Osteocyte (in vitro differentiated cells): ENCODE results near the gene APOC3. TPM values are rescaled to one million over a fixed set of nuclear protein-coding genes. Genes with fewer than 3 reads are reported as not detected.

ENCODE experiments used
- DNase-seq: peaks from one replicate; pipeline ENCODE4 v3.0.0; 2021; ENCODE audit warnings: mixed read lengths; ENCODE audit not compliant: unreplicated experiment; ENCODE audit errors: extremely low spot score
- H3K27ac Mint-ChIP-seq: one replicate; pipeline ENCODE4 v1.8.0; 2021; ENCODE audit warnings: mild to moderate bottlenecking, mixed read lengths; ENCODE audit not compliant: unreplicated experiment
- H3K27me3 Mint-ChIP-seq: one replicate; pipeline ENCODE4 v1.8.0; 2021; ENCODE audit warnings: mixed read lengths; ENCODE audit not compliant: unreplicated experiment
- H3K36me3 Mint-ChIP-seq: one replicate; pipeline ENCODE4 v1.8.0; 2021; ENCODE audit warnings: mixed read lengths; ENCODE audit not compliant: unreplicated experiment
- H3K4me1 Mint-ChIP-seq: one replicate; pipeline ENCODE4 v1.8.0; 2021; ENCODE audit warnings: mixed read lengths; ENCODE audit not compliant: unreplicated experiment
- H3K4me3 Mint-ChIP-seq: one replicate; pipeline ENCODE4 v1.8.0; 2021; ENCODE audit warnings: mild to moderate bottlenecking, moderate library complexity, mixed read lengths; ENCODE audit not compliant: unreplicated experiment
- H3K9me3 Mint-ChIP-seq: one replicate; pipeline ENCODE4 v1.8.0; 2021; ENCODE audit warnings: mixed read lengths; ENCODE audit not compliant: unreplicated experiment
- CTCF ChIP-seq: fragments of 200-600 bp; sonication (generic); IDR thresholded peaks from 2 replicates; pipeline ENCODE4 v1.5.0; 2021; ENCODE audit warnings: antibody characterized with exemption, mild to moderate bottlenecking, moderate library complexity
- total RNA-seq: library from RNA; stranded (reverse); gene quantifications from 2 replicates; pipeline ENCODE4 v1.2.1, GENCODE V29; 2021

The APOC3 gene
- total RNA-seq, 1 donor from 2014 or later: not detected

GRCh38 chr11:116860303-116860702 lies 30.6 kb downstream of the APOC3 start:
- DNase-seq: no peak
- Mint-ChIP-seq H3K27ac (no peak overlapping the region), H3K27me3 (no peaks in the 10 kb centered on the region), H3K36me3 (peaks cover 57% of the 10 kb centered on the region), H3K4me1 (peaks cover 1% of the 10 kb centered on the region), H3K4me3 (no peak overlapping the region), H3K9me3 (no peaks in the 10 kb centered on the region)
- no peak for TF ChIP-seq CTCF

GRCh38 chr11:116861539-116861938 lies 31.8 kb downstream of the APOC3 start:
- Mint-ChIP-seq H3K27ac (no peak overlapping the region), H3K4me1 (no peaks in the 10 kb centered on the region)
- no peak for DNase-seq

GRCh38 chr11:116862185-116862584 lies 32.5 kb downstream of the APOC3 start:
- no peak overlapping the region for H3K4me3 Mint-ChIP-seq
- peaks cover 55% of the 10 kb centered on the region for H3K36me3 Mint-ChIP-seq
- no peak for TF ChIP-seq CTCF
- no peaks in the 10 kb centered on the region for H3K9me3 Mint-ChIP-seq
- H3K4me1 Mint-ChIP-seq: no peaks in the 10 kb centered on the region
- H3K27me3 Mint-ChIP-seq: no peaks in the 10 kb centered on the region
- no peak overlapping the region for H3K27ac Mint-ChIP-seq
- DNase-seq: no peak

More at GRCh38 chr11:116861539-116861938, 31.8 kb downstream of the APOC3 start:
- TF ChIP-seq CTCF: no peak
- Mint-ChIP-seq H3K9me3 (no peaks in the 10 kb centered on the region), H3K36me3 (peaks cover 54% of the 10 kb centered on the region), H3K27me3 (no peaks in the 10 kb centered on the region), H3K4me3 (no peak overlapping the region)

- no peak overlapping the region for H3K27ac Mint-ChIP-seq
- TF ChIP-seq CTCF: no peak
- no peaks in the 10 kb centered on the region for H3K27me3 Mint-ChIP-seq
- H3K9me3 Mint-ChIP-seq: no peaks in the 10 kb centered on the region
- DNase-seq: no peak
- peaks cover 57% of the 10 kb centered on the region for H3K36me3 Mint-ChIP-seq
- H3K4me3 Mint-ChIP-seq: no peak overlapping the region
- no peaks in the 10 kb centered on the region for H3K4me1 Mint-ChIP-seq
Observed at GRCh38 chr11:116862951-116863350, 33.2 kb downstream of the APOC3 start.

- TF ChIP-seq CTCF: no peak
- H3K4me3 Mint-ChIP-seq: no peak overlapping the region
- no peak overlapping the region for H3K27ac Mint-ChIP-seq
- no peaks in the 10 kb centered on the region for H3K9me3 Mint-ChIP-seq
- no peak for DNase-seq
- H3K27me3 Mint-ChIP-seq: no peaks in the 10 kb centered on the region
- peaks cover 53% of the 10 kb centered on the region for H3K36me3 Mint-ChIP-seq
- H3K4me1 Mint-ChIP-seq: no peaks in the 10 kb centered on the region
Observed at GRCh38 chr11:116864531-116864930, 34.8 kb downstream of the APOC3 start.
